Mucosa of gallbladder (tissue), 1 donor: ENCODE measurements around the gene ZNF793. TPM values are rescaled to one million over a fixed set of nuclear protein-coding genes. Genes with fewer than 3 reads are reported as not detected.

Experiments used
- DNase-seq: peaks from one replicate; pipeline ENCODE4 v3.0.0-alpha.2; 2020; ENCODE audit warnings: low spot score
- total RNA-seq: library from RNA; stranded (reverse); gene quantifications from one replicate; pipeline ENCODE4 v1.2.1, GENCODE V29; 2021
- donor health status: DM: no; HTN: no; CAD: no.

Gene ZNF793
- total RNA-seq, 1 donor from 2014 or later, result 10.8 TPM

DNA sequence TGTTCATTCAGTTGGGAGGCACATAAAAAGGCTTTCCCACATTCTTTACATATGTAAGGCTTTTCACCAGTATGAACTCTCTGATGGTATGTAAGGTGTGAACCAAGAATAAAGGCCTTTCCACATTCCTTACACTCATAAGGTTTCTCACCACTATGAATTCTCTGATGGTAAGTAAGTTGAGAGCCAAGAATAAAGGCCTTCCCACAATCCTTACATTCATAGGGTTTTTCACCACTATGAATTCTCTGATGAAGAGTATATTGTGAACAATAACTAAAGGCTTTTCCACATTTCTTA lies 58.6 kb downstream of the ZNF793 start:
- no peak for DNase-seq

DNA sequence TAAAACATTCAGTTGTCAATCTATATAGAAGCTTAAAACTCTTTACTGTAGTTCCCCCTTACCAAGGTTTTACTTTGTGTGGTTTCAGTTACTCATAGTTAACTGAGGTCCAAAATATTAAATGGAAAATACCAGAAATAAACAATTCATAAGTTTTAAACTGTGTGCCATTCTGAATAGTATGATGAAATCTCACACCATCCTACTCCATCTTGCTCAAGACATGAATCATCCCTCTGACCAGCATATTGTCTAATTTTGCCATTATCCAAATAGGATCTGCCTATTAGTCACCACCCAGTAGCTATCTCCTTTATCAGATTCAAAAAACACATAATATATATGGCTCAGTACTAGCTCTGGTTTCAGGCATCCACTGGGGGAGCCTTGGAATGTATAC lies 65.5 kb downstream of the ZNF793 start:
- DNase-seq, result no peak

DNA sequence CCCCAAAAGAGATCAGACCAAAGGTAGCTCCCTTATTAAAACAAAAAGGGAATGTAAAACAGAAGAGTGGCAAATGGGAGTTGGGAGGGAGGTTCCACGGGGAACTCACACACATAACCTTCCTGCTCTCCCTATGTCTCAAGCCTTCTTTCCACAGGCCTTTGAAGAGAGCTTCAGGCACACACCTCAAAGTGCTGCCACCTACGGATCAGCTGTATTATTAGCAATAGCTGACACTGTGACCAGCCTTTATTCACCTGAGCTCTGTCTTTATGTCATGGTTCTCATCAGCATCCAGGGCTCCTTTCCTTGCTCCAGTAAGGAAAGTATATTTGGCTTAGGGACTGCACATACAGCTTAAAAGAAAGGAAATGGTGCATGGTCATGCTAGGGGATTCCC lies 76.6 kb downstream of the ZNF793 start:
- DNase-seq, result no peak

Other genes starting within 250 kb of the ZNF793 start
- gene ZNF527, start 135.8 kb upstream of the ZNF793 start, total RNA-seq, result 5.9 TPM
- gene ZNF569, start 39.5 kb upstream of the ZNF793 start, total RNA-seq, result 7.0 TPM
- gene ZNF570, start 37.6 kb upstream of the ZNF793 start, total RNA-seq, result 7.7 TPM
- 7.3 TPM for gene ZNF571, start 87.9 kb downstream of the ZNF793 start, total RNA-seq
- 3.1 TPM for gene ZNF540, start 87.9 kb downstream of the ZNF793 start, total RNA-seq
- 16.0 TPM for gene ZFP30, start 148.5 kb downstream of the ZNF793 start, total RNA-seq
- gene ZNF607, start 212.8 kb downstream of the ZNF793 start, total RNA-seq, result 15.3 TPM